NCI-H774 (cell line): ENCODE results near the gene PLA2G4C.

Experiments
- DNase-seq: peaks from one replicate; lab custom pipeline; 2025; lab: John Stamatoyannopoulos, UW

PLA2G4C gene

GRCh38 chr19:48053076-48053475 lies 57.5 kb downstream of the PLA2G4C start:
- no peak for DNase-seq

- DNase-seq = no peak
Observed at GRCh38 chr19:48051335-48052033, 59.1 kb downstream of the PLA2G4C start.

GRCh38 chr19:48044561-48044960 lies 66.1 kb downstream of the PLA2G4C start:
- DNase-seq = no peak

- no peak for DNase-seq
Observed at GRCh38 chr19:48043675-48044258, 66.8 kb downstream of the PLA2G4C start, which contains the start of gene CABP5. TSS of gene CABP5 (minus strand) at chr19:48044079. CDS start at chr19:48043922, 157 bp downstream.

GRCh38 chr19:48041877-48042580 lies 68.6 kb downstream of the PLA2G4C start:
- no peak for DNase-seq

GRCh38 chr19:48036765-48037164 lies 73.9 kb downstream of the PLA2G4C start:
- DNase-seq = no peak

GRCh38 chr19:48033604-48034003 lies 77.0 kb downstream of the PLA2G4C start:
- no peak for DNase-seq

- DNase-seq = no peak
Observed at GRCh38 chr19:48030073-48030472, 80.5 kb downstream of the PLA2G4C start.

- DNase-seq = no peak
Observed at GRCh38 chr19:48029431-48029830, 81.2 kb downstream of the PLA2G4C start.

- no peak for DNase-seq
Observed at GRCh38 chr19:48025480-48025879, 85.1 kb downstream of the PLA2G4C start.

GRCh38 chr19:48023518-48023917 lies 87.1 kb downstream of the PLA2G4C start:
- DNase-seq = no peak

GRCh38 chr19:48023011-48023410 lies 87.6 kb downstream of the PLA2G4C start:
- DNase-seq = no peak

- DNase-seq = no peak
Observed at GRCh38 chr19:48020686-48021085, 89.9 kb downstream of the PLA2G4C start.

- DNase-seq = no peak
Observed at GRCh38 chr19:48010932-48011758, 99.5 kb downstream of the PLA2G4C start.

GRCh38 chr19:48006762-48007161 lies 103.9 kb downstream of the PLA2G4C start:
- DNase-seq = no peak

GRCh38 chr19:48004236-48004635 lies 106.4 kb downstream of the PLA2G4C start:
- DNase-seq = no peak

- no peak for DNase-seq
Observed at GRCh38 chr19:48000846-48001245, 109.8 kb downstream of the PLA2G4C start.

GRCh38 chr19:47998800-47999199 lies 111.8 kb downstream of the PLA2G4C start:
- DNase-seq = no peak
